Measurements from ENCODE around the gene RNF44. TPM values are rescaled to one million over a fixed set of nuclear protein-coding genes. Genes with fewer than 3 reads are reported as not detected.

The RNF44 gene
- total and polyA plus RNA-seq, 2 donors (not counting 3 experiments of a cell fraction or from before 2014, with no cell fraction given) = 19.8 to 50.2 TPM

DNA sequence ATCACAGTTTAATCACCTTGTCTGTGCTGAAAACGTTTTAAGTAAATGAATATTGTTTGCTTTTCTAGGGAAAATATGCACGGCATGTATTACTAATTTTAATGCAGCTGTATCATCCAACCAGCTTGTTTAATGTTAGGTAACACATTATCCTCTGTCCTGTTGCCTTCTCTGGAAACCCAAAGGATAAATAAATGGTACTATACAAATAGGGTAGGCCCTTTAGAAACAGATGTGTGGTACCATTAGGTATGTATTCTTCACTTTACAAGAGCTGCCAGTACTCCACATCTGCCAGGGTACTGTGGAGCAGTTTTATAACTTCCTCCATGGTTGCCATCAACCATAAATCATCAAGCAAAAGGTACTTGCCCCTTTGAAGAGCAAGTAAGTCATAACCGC, 46.1 kb downstream of the RNF44 start:
- H3K9me3 ChIP-seq (replicated peaks; ENCODE audit: control insufficient read depth, insufficient read depth, low read length) = no peaks in the 10 kb centered on the region
- CTCF ChIA-PET = no interaction called here
- dilution Hi-C loops (cut with MboI; ENCODE audit: extremely low pct_ligation_motif_present, low sequenced_read_pairs) = no loop called here
- H3K27ac ChIP-seq (ENCODE audit: insufficient read depth, low read depth, low read length) = no peak overlapping the region
- DNase-seq (ENCODE audit: low read depth, low spot score) (no peak), FAIRE-seq (no peak)
- POLR2A ChIA-PET = interaction anchor here (0.6 kb wide), 1 partner anchor 14 kb away, joined by 6 read pairs; no protein-coding TSS in a partner anchor
- no peak overlapping the region for H2AFZ ChIP-seq (ENCODE audit: low read depth, low read length)
- no peaks in the 10 kb centered on the region for H3K4me1 ChIP-seq (ENCODE audit: control insufficient read depth, extremely low read depth, insufficient read depth, low read length)
- no peak overlapping the region for H3K4me2 ChIP-seq (ENCODE audit: insufficient read depth, low read length)
- no TSS peak for BruUV-seq (replicated peaks)
- H4K20me1 ChIP-seq (replicated peaks; ENCODE audit: control insufficient read depth, extremely low read depth, insufficient read depth, low read length) = no peaks in the 10 kb centered on the region
- H3K9me1 ChIP-seq (replicated peaks; ENCODE audit: control insufficient read depth, extremely low read depth, insufficient read depth, low read length) = no peaks in the 10 kb centered on the region
- no peak for TF ChIP-seq POLR2AphosphoS5 (IDR thresholded peaks at IDR 0.05; ENCODE audit: insufficient read depth, low read depth, low read length)
- TF ChIP-seq, protein P1, sequence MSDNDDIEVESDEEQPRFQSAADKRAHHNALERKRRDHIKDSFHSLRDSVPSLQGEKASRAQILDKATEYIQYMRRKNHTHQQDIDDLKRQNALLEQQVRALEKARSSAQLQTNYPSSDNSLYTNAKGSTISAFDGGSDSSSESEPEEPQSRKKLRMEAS (IDR thresholded peaks at IDR 0.05; ENCODE audit: insufficient read depth, insufficient read length) = no peak
- TF ChIP-seq GATA2 (IDR thresholded peaks at IDR 0.05; ENCODE audit: insufficient read depth, insufficient read length, low read depth, low read length) = no peak
- TF ChIP-seq POLR2A (IDR thresholded peaks at IDR 0.05; ENCODE audit: low read depth, low read length) = no peak
- no peak for TF ChIP-seq EZH2 (IDR thresholded peaks at IDR 0.05; ENCODE audit: borderline replicate concordance, low read depth, low read length, severe bottlenecking)
- TF ChIP-seq MYC (IDR thresholded peaks at IDR 0.05; ENCODE audit: low read depth, low read length) = no peak
- no peak for TF ChIP-seq CTCF (IDR thresholded peaks at IDR 0.05; ENCODE audit: extremely low read depth in 1 of 2, insufficient read depth in 1 of 2, low read depth in 1 of 2, low read length in 2 of 2)
- no peak for TF ChIP-seq JUN (IDR thresholded peaks at IDR 0.05; ENCODE audit: borderline replicate concordance, insufficient read depth, insufficient read length, low read depth)
- TF ChIP-seq FOS (IDR thresholded peaks at IDR 0.05; ENCODE audit: borderline replicate concordance, insufficient read depth, low read length) = no peak
- intact Hi-C loops (cut with micrococcal nuclease) = no loop called here
- no peak overlapping the region for H3K9ac ChIP-seq (replicated peaks; ENCODE audit: extremely low read depth, insufficient read depth, low read length)
- peaks cover 19 to 29% of the 10 kb centered on the region in 2 experiments for H3K36me3 ChIP-seq (ENCODE audit: control insufficient read depth in 2 of 2, extremely low read depth in 1 of 2, insufficient read depth in 2 of 2, low read length in 2 of 2)
- H3K79me2 ChIP-seq (ENCODE audit: control insufficient read depth, insufficient read depth, low read length) = no peaks in the 10 kb centered on the region
- H3K4me3 ChIP-seq (replicated peaks in 1 of 3; ENCODE audit: insufficient read depth in 1 of 3, low read depth in 1 of 3, low read length in 3 of 3) = no peak overlapping the region
- H3K27me3 ChIP-seq (ENCODE audit: control insufficient read depth in 2 of 2, insufficient read depth in 2 of 2, low read length in 2 of 2) = no peaks in the 10 kb centered on the region
